Coronary artery (tissue), 2 donors: ENCODE data around the gene DYRK1A.

Experiments
- DNase-seq: peaks from one replicate; pipeline ENCODE4 v3.0.0-alpha.2; 2017; ENCODE audit warnings: low spot score
- H3K27ac ChIP-seq, 2 donors: fragments of 200-600 bp; sonication (generic); one replicate each; pipeline ENCODE4 v1.5.1; 2016 to 2019
- H3K4me3 ChIP-seq: fragments of 200-600 bp; sonication (generic); 2 replicates; pipeline ENCODE4 v1.5.1; 2016; ENCODE audit warnings: mild to moderate bottlenecking, moderate library complexity
- CTCF ChIP-seq: fragments of 200-600 bp; sonication (generic); IDR thresholded peaks from one replicate; pipeline ENCODE4 v1.5.1; 2019; ENCODE audit warnings: antibody characterized with exemption

DYRK1A gene

GRCh38 chr21:37425684-37426083, 59.1 kb downstream of the DYRK1A start:
- Histone ChIP-seq H3K27ac (no peak overlapping the region), H3K4me3 (no peak overlapping the region)
- TF ChIP-seq CTCF, result no peak
- DNase-seq, result no peak

DNA sequence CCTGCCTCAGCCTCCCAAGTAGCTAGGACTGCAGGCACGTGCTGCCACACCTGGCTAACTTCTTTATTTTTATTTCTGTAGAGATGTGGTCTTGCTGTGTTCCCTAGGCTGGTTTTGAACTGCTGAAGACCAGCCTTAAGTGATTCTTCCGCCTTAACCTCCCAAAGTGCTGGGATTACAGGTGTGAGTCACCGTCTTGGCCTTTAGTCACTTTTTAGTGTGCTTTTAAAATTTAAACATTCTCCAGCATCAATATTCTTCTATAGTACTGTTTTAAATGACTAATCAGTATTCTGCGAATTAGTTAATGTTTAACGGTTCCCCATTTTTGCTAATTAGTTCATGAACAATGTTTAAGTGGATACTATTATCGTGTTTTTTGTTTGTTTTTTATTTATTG, 60.6 kb downstream of the DYRK1A start:
- no peak for TF ChIP-seq CTCF
- Histone ChIP-seq H3K4me3 (no peak overlapping the region), H3K27ac (no peak overlapping the region)
- DNase-seq, result no peak

DNA sequence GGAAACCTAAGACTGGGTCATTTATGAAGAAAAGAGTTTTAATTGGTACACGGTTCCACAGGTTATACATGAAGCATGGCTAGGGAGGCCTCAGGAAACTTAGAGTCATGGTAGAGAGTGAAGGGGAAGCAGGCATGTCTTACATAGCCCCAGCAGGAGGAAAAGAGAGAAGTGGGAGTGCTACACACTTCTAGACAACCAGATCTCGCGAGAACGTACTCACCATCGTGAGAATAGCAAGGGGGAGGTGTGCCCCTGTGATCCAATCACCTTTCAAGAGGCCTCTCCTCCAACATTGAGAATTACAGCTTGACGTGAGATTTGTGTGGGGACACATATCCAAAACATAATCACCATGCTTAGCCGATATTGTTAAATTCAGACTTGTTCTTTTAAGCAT, 62.8 kb downstream of the DYRK1A start:
- H3K27ac ChIP-seq, result no peak overlapping the region
- no peak for TF ChIP-seq CTCF
- no peak overlapping the region for H3K4me3 ChIP-seq
- no peak for DNase-seq

DNA sequence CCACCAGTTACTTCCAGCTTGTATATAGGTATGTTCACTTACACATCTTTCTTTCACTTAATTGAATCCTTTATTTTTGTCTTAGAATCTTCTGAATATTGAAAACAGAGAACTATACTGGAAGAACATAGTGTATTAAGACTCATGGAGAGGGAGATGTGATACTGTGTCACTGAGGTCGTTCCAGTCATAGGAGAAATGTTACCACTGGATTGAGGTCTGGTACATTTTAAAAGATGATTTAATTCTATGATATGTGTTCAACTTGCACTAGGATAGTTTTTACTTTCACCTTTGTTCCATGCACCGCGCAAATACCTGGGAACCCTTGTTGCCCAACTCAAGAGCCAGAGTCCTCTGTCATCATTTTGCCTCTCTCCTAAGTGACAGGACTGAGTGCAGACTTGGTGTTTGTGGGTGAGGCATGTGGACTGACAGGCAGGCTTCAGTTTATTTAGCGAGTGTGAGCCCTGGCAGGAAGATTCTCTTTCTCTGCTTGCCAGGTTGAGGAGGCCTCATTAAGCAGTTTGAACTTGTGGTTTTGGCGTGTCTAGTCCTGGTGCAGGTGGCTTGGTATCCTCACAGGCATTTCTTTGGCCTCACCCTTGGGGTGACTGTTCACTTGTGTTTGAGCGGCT, 63.7 kb downstream of the DYRK1A start:
- no peak for DNase-seq
- Histone ChIP-seq H3K4me3 (no peak overlapping the region), H3K27ac (no peak overlapping the region)
- no peak for TF ChIP-seq CTCF

DNA sequence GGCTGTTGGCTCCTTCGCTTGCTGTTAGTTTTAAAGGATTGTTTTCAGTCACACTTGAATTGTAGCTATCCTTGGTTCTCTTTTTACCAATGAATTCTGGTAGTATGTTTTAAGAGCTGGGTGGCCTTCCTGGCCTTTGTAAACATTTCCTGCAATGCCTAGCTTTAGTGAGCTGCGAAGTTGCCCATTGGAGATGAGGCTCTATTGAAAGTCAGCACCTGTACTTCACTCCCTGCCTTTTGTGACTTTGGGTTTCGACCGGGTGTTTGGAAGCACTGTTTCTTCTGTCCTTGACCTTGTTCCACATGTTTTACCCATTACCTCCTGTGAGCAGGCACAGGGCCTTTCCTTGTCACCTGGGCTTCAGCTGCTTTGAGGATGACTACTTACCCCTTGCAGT, 64.7 kb downstream of the DYRK1A start:
- no peak overlapping the region for H3K4me3 ChIP-seq
- no peak for TF ChIP-seq CTCF
- H3K27ac ChIP-seq, result no peak overlapping the region
- DNase-seq, result no peak

DNA sequence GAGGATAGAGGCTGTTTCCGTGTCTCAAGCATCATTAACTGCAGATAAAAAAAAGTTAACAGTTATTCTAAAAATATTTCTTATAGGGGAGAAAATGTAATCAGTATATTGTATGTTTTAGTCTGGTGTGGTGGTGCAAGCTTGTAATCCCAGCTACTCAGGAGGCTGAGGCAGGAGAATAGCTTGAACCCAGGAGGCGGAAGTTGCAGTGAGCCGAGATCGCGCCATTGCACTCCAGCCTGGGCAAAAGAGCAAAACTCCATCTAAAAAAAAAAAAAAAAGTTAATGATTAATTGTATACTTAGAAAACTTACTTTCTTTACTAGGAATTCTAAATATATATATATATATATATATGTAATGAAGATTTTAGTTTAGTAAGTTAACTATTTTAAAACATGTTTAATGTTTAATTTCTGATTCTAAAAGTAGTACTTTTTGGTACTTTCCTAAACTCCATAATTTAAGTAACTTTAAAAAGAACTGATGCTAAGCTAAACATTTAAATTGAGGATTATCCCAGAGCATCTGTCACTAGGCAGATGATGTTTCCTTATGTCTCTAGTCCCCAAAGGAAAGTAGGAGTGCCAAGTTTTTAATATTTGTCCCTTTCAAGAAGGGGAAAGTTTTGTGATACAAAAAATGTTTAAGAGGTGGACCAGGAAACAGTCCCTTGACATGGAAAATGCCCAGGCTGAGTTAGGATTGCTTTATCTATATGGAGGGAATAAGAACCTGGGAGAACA, 66.3 kb downstream of the DYRK1A start:
- H3K27ac ChIP-seq, result no peak overlapping the region
- TF ChIP-seq CTCF, result no peak
- no peak for DNase-seq
- H3K4me3 ChIP-seq, result no peak overlapping the region

GRCh38 chr21:37433456-37433840, 66.9 kb downstream of the DYRK1A start:
- no peak for TF ChIP-seq CTCF
- H3K27ac ChIP-seq, result no peak overlapping the region
- DNase-seq, result no peak
- no peak overlapping the region for H3K4me3 ChIP-seq
